ENCODE results near the gene FCSK. TPM values are rescaled to one million over a fixed set of nuclear protein-coding genes. Genes with fewer than 3 reads are reported as not detected.

Gene FCSK
- total RNA-seq, 6 experiments from 2014 or later: 10.9 to 16.7 (median 13.4) TPM

DNA sequence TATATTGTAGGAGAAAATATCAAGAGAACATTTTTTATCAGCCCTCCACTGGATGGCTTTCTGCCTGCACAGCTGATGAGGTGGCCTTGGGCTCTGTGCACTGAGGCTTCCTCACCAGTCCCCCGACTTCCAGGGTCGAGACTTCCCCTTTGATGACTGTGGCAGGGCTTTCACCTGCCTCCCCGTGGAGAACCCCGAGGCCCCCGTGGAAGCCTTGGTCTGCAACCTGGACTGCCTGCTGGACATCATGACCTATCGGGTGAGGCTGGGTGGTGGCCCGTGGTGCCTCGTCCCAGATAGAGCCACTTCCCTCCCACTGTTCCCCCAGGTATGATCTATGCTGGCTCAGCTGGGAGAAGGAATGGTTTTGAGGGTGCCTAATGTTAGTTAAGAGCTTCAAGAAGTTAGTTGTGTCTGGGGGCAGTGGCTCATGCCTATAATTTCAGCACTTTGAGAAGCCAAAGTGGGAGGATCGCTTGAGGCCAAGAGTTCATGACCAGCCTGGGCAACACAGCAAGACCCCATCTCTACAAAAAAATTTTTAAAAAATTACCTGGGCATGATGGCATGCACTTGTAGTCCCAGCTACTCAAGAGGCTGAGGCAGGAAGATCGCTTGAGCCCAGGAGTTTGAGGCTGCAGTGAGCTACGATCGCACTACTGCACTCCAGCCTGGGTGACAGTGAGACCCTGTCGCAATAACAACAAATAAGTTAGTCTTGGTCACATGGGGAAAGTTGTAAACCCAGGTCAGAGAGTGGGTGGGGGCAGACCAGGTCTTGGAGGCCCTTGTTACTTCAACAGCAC, 11.8 kb downstream of the FCSK start:
- TF ChIP-seq, protein P1, sequence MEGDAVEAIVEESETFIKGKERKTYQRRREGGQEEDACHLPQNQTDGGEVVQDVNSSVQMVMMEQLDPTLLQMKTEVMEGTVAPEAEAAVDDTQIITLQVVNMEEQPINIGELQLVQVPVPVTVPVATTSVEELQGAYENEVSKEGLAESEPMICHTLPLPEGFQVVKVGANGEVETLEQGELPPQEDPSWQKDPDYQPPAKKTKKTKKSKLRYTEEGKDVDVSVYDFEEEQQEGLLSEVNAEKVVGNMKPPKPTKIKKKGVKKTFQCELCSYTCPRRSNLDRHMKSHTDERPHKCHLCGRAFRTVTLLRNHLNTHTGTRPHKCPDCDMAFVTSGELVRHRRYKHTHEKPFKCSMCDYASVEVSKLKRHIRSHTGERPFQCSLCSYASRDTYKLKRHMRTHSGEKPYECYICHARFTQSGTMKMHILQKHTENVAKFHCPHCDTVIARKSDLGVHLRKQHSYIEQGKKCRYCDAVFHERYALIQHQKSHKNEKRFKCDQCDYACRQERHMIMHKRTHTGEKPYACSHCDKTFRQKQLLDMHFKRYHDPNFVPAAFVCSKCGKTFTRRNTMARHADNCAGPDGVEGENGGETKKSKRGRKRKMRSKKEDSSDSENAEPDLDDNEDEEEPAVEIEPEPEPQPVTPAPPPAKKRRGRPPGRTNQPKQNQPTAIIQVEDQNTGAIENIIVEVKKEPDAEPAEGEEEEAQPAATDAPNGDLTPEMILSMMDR (IDR thresholded peaks at IDR 0.05): no peak
- TF ChIP-seq POLR2A (IDR thresholded peaks at IDR 0.05): no peak
- intact Hi-C loops (cut with DNase I): loop anchor here in 1 of 2 donors (5.0 kb wide), 1 partner anchor 74 kb away; no protein-coding TSS in a partner anchor
- ATAC-seq (no peak), DNase-seq (no peak)
- Histone ChIP-seq H3K4me1 (no peaks in the 10 kb centered on the region), H3K4me3 (no peak overlapping the region), H3K9me3 (no peaks in the 10 kb centered on the region), H3K27ac (no peak overlapping the region), H3K27me3 (no peaks in the 10 kb centered on the region), H3K36me3 (peaks cover 0 to 14% (median 7%) of the 10 kb centered on the region in 4 donors)
- 91% methylated on average over 5 of the region's 13 CpGs for WGBS (ENCODE audit: insufficient coverage, low coverage, low lambda C conversion rate, missing lambda C conversion rate)

DNA sequence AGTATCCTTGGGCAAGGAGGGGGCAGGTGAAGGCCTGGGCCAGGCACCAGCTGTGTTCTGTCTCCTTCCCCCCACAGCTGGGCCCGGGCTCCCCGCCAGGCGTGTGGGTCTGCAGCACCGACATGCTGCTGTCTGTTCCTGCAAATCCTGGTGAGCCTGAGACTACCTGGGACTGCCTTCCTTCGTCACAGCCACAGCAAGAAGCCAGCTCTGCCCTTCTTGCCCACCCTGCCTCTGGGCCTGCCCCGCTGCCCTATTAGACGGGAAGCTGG, 12.3 kb downstream of the FCSK start:
- DNase-seq: no peak
- no peaks in the 10 kb centered on the region for H3K4me1 ChIP-seq
- no peak overlapping the region for H3K27ac ChIP-seq
- H3K9me3 ChIP-seq: no peaks in the 10 kb centered on the region
- intact Hi-C loops (cut with DNase I): loop anchor here in 1 of 2 donors (5.0 kb wide), 1 partner anchor 74 kb away; no protein-coding TSS in a partner anchor
- no peaks in the 10 kb centered on the region for H3K27me3 ChIP-seq
- H3K36me3 ChIP-seq: peaks cover 0 to 14% (median 7%) of the 10 kb centered on the region in 4 donors
- H3K4me3 ChIP-seq: no peak overlapping the region
- TF ChIP-seq, protein P1 (IDR thresholded peaks at IDR 0.05): no peak
- no peak for TF ChIP-seq POLR2A (IDR thresholded peaks at IDR 0.05)
- no peak for ATAC-seq
- WGBS (ENCODE audit: insufficient coverage, low coverage, low lambda C conversion rate, missing lambda C conversion rate): no CpG with 5 or more reads among the region's 7 CpGs

DNA sequence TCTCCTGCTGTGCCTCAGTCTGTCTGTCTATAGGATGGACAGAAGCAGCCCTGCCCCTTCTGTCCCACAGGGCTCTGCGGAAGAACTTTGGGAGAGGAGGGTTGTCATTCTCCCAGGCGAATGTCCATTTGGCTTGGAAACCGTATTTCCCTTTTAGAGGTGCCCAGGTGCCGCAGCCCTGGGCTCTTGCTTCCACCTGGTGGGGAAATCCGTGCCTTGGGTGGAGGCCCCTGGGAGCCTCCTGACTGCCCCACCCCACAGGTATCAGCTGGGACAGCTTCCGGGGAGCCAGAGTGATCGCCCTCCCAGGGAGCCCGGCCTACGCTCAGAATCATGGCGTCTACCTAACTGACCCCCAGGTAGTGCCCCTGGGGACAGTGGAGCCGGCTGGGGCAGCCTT, 12.7 kb downstream of the FCSK start:
- Histone ChIP-seq H3K4me1 (no peaks in the 10 kb centered on the region), H3K27me3 (no peaks in the 10 kb centered on the region), H3K27ac (no peak overlapping the region), H3K36me3 (peaks cover 0 to 14% (median 7%) of the 10 kb centered on the region in 4 donors), H3K4me3 (no peak overlapping the region), H3K9me3 (no peaks in the 10 kb centered on the region)
- no peak for DNase-seq
- ATAC-seq: no peak
- no peak for TF ChIP-seq POLR2A (IDR thresholded peaks at IDR 0.05)
- TF ChIP-seq, protein P1 (IDR thresholded peaks at IDR 0.05): peak in 2 of 4 donors; percentile 6 to 11
- intact Hi-C loops (cut with DNase I): loop anchor here in 1 of 2 donors (5.0 kb wide), 1 partner anchor 75 kb away; no protein-coding TSS in a partner anchor
- WGBS (ENCODE audit: insufficient coverage, low coverage, low lambda C conversion rate, missing lambda C conversion rate): 95% methylated on average over 3 of the region's 11 CpGs

DNA sequence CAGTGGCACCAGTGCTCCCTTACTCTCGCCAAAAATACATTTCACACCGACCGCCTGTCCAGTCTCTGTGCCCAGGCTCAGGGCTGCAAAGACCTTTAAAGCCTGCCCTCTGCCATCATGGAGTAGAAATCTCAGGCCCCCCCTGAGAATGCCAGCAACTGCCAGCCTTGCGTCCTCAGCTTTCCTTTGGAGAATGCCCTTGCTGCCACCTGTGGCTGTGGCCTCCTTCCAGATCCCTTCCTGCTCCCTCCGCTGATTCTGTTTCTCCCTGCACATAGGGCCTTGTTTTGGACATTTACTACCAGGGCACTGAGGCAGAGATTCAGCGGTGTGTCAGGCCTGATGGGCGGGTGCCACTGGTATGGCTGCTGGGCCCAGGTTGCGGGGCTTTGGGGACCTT, 13.2 kb downstream of the FCSK start:
- WGBS (ENCODE audit: insufficient coverage, low coverage, low lambda C conversion rate, missing lambda C conversion rate): 95% methylated on average over 8 of the region's 8 CpGs
- intact Hi-C loops (cut with DNase I): loop anchor here in 1 of 2 donors (5.0 kb wide), 1 partner anchor 75 kb away; no protein-coding TSS in a partner anchor
- Histone ChIP-seq H3K36me3 (peaks cover 0 to 14% (median 7%) of the 10 kb centered on the region in 4 donors), H3K4me3 (no peak overlapping the region), H3K9me3 (no peaks in the 10 kb centered on the region), H3K27me3 (no peaks in the 10 kb centered on the region), H3K27ac (no peak overlapping the region), H3K4me1 (no peaks in the 10 kb centered on the region)
- DNase-seq (no peak), ATAC-seq (no peak)
- TF ChIP-seq POLR2A (IDR thresholded peaks at IDR 0.05): no peak
- TF ChIP-seq, protein P1 (IDR thresholded peaks at IDR 0.05): no peak
